Esophagus (tissue), 2 donors: Measurements from ENCODE around the gene VPS41. TPM values are rescaled to one million over a fixed set of nuclear protein-coding genes. Genes with fewer than 3 reads are reported as not detected.

ENCODE experiments used
- H3K27ac ChIP-seq, 2 donors: one replicate each; pipeline ENCODE4 v1.5.1; 2013; ENCODE audit warnings: low read depth in 2 of 2, mild to moderate bottlenecking in 2 of 2, inconsistent platforms in 1 of 2, low read length in 1 of 2, moderate library complexity in 1 of 2
- H3K27me3 ChIP-seq, 2 donors: one replicate each; pipeline ENCODE4 v1.6.1; 2013; ENCODE audit warnings: low read length in 2 of 2, control low read depth in 1 of 2, mild to moderate bottlenecking in 1 of 2; ENCODE audit not compliant: insufficient read depth in 2 of 2, control insufficient read depth in 1 of 2
- H3K36me3 ChIP-seq, 2 donors: one replicate each; pipeline ENCODE4 v1.6.1; 2013; ENCODE audit warnings: low read length in 1 of 2; ENCODE audit not compliant: control insufficient read depth in 2 of 2, insufficient read depth in 2 of 2
- H3K4me1 ChIP-seq, 2 donors: one replicate each; pipeline ENCODE4 v1.6.1; 2013; ENCODE audit warnings: low read length in 1 of 2; ENCODE audit not compliant: control insufficient read depth in 2 of 2, insufficient read depth in 2 of 2
- H3K4me3 ChIP-seq, 2 donors: one replicate each; pipeline ENCODE4 v1.5.1; 2013; ENCODE audit warnings: low read length in 2 of 2, mild to moderate bottlenecking in 2 of 2, low read depth in 1 of 2, moderate library complexity in 1 of 2
- H3K9me3 ChIP-seq, 2 donors: one replicate each; pipeline ENCODE4 v1.6.1; 2013; ENCODE audit warnings: mild to moderate bottlenecking in 2 of 2, low read depth in 1 of 2, low read length in 1 of 2, moderate library complexity in 1 of 2; ENCODE audit not compliant: control insufficient read depth in 2 of 2, insufficient read depth in 1 of 2
- WGBS, 2 donors: extraction: QIAGEN DNeasy Blood & Tissue Kit; methylation state at CpG; one replicate each; pipeline ENCODE4 v1.1.7; 2013; 5-methylcytosine and 5-hydroxymethylcytosine counted together
- polyA plus RNA-seq, 2 donors: library from polyadenylated mRNA; stranded (reverse); fragments of 200-250 nt; gene quantifications; one replicate each; pipeline ENCODE4 v1.2.3, GENCODE V29; 2013
- donor health status: healthy with polysubstance abuse.
- donor health status: Bipolar disorder and iron deficiency.

Gene VPS41
- polyA plus RNA-seq, 2 donors = 6.5 to 8.6 TPM

DNA sequence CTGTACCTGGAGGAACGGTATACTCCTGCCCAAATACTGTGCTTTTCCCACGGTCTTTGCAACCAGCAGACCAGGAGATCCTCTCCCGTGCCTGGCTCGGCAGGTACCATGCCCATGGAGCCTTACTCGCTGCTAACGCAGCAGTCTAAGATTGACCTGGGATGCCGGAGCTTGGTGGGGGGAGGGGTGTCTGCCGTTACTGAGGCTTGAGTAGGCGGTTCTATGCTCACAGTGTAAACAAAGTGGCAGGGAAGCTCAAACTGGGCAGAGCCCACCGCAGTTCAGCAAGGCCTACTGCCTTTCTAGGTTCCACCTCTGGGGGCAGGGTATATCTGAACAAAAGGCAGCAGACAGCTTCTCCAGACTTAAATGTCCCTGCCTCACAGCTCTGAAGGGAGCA lies 22.7 kb downstream of the VPS41 start:
- WGBS, 2 donors = 94 to 96% methylated on average over 10 of the region's 10 CpGs
- Histone ChIP-seq H3K27me3 (no peaks in the 10 kb centered on the region), H3K27ac (no peak overlapping the region), H3K9me3 (no peaks in the 10 kb centered on the region), H3K4me3 (no peak overlapping the region), H3K4me1 (no peaks in the 10 kb centered on the region), H3K36me3 (no peaks in the 10 kb centered on the region)

- WGBS, 2 donors = 95 to 100% methylated on average over 1 of the region's 1 CpG
- H3K27ac ChIP-seq = no peak overlapping the region
- no peak overlapping the region for H3K4me3 ChIP-seq
- H3K36me3 ChIP-seq = no peaks in the 10 kb centered on the region
- H3K27me3 ChIP-seq = no peaks in the 10 kb centered on the region
- H3K4me1 ChIP-seq = no peaks in the 10 kb centered on the region
- no peaks in the 10 kb centered on the region for H3K9me3 ChIP-seq
These were observed 25.3 kb downstream of the VPS41 start for GRCh38 chr7:38883706-38884105.

DNA sequence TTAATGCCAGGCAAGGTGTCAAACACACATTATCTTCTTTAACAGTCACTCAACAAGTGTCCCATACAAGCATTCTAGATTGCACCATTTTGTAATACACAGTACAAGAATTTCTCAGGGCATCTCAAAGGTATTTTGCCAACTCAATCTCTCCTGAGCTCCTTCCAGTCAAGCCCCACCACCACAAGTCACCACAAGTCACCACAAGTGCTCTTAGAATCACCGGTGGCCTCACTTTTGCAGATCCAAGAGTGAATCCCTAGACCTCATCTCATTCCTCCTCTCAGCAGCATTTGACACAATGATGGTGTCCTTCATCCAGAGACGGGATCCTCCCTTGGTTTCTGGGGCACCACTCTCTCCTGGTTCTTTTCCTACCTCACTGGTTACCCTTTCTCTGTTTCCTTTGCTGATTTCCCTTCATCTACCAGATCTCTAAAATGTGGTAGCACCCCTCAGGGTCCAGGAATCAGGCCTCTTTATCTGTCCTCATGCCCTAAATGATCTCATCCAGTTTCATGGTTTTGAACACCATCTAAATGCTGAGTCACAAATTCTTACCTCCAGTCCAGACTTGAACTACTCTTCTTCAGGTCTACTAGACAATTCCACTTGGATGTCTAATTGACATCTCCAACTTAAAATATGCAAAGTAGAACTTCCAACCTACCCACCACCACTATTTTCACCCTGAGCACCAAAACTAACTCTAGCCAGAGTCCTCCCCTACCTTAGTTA lies 26.9 kb downstream of the VPS41 start:
- H3K27ac ChIP-seq = no peak overlapping the region
- H3K4me3 ChIP-seq = no peak overlapping the region
- H3K9me3 ChIP-seq = no peaks in the 10 kb centered on the region
- 69 to 77% methylated on average over 2 of the region's 2 CpGs for WGBS, 2 donors
- no peaks in the 10 kb centered on the region for H3K4me1 ChIP-seq
- no peaks in the 10 kb centered on the region for H3K36me3 ChIP-seq
- no peaks in the 10 kb centered on the region for H3K27me3 ChIP-seq

DNA sequence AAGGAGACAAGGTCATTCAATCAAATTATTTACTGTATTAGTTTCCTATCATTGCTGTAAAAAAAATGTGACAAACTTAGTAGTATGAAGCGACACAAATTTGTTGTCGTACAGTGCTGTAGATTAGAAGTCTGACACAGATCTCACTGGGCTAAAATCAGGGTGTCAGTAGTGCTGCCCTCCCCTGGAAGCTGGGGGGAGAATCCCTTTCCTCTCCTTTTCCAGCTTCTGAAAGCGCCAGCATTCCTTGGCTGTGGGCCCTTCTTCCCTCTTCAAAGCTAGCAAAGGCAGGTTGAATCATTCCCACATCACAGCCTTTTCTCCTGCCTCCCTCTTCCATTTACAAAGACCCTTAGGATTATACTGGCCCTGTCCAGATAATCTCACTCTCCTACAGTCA lies 28.0 kb downstream of the VPS41 start:
- H3K36me3 ChIP-seq = no peaks in the 10 kb centered on the region
- H3K9me3 ChIP-seq = no peaks in the 10 kb centered on the region
- no peak overlapping the region for H3K27ac ChIP-seq
- 95% methylated on average over 3 of the region's 3 CpGs for WGBS, 2 donors
- H3K4me3 ChIP-seq = no peak overlapping the region
- no peaks in the 10 kb centered on the region for H3K4me1 ChIP-seq
- no peaks in the 10 kb centered on the region for H3K27me3 ChIP-seq

DNA sequence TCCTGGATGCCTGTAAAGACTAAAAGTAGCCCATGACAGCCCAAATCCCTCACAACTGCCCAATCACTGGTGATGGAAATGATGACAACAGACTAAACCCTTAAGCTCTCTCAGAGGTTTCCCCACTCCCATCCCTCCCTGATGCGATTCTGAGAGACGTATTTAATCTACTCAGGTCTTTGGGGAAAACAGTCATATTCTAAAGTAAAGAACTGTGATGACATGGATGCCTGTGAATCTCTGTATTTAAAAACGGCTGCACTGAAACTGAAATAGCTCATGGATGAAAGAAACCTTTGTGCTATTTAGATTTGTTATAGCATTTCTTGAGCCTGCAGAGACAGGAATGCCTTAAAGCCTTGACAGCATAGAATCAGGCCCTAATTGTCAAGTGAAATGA lies 28.5 kb downstream of the VPS41 start:
- no peak overlapping the region for H3K27ac ChIP-seq
- H3K36me3 ChIP-seq = no peaks in the 10 kb centered on the region
- WGBS, 2 donors = 73 to 74% methylated on average over 3 of the region's 3 CpGs
- no peak overlapping the region for H3K4me3 ChIP-seq
- H3K9me3 ChIP-seq = no peaks in the 10 kb centered on the region
- no peaks in the 10 kb centered on the region for H3K27me3 ChIP-seq
- H3K4me1 ChIP-seq = no peaks in the 10 kb centered on the region

DNA sequence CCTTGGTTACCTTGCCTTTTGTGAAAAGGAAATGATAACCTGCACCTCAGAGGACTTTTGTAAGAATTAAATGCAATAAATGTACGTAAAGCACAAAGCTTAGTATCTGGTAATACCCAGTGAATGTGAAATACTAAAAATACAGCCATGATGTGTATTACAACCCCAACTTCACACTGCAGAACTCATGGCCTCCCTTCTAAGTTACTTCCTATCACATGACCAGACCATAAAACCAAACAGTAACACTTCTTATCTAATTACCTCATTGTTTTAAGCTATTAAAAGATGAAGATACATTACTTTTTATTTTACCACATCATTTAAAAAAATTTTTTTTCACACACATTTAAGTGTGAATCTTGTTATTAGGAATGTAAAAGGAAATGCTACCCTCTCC lies 29.0 kb downstream of the VPS41 start:
- no peak overlapping the region for H3K27ac ChIP-seq
- 97 to 100% methylated on average over 1 of the region's 1 CpG for WGBS, 2 donors

DNA sequence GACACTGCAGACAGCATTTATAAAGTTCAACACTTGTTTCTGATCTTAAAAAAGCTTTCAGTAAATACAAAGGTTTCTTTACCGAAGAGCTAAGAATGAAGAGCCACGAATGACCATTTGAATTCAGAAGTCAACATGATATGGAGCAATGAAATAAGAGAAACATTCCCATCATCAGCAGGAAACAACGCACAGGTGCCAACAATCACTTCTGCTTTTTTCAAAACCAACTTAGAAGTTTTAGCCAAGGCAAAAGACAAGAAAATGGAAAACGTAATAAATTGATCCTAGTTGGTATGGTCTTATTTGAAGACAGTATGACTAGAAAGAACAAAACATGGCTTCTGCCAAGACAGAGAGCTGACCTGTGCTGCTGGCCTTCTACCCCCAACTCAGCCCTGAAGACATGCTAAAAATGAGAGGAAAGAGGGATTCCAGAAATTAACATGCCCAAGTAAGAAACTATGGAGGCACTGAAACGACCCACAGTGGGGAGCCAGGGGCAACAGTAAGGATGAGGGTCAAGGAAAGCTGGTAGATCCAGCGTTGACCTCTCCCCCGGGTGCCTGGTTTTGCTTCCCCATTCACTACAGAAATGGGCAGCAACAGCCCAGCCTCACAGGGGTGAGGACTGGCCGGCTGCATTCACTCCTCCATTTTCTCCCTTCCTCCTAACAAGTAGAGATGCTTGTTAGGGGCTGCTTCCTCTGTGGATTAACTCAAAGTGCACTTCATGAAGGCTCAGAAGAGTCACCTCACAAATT lies 30.1 kb downstream of the VPS41 start:
- WGBS, 2 donors = 86 to 89% methylated on average over 8 of the region's 8 CpGs
- Histone ChIP-seq H3K9me3 (no peaks in the 10 kb centered on the region), H3K36me3 (no peaks in the 10 kb centered on the region), H3K4me3 (no peak overlapping the region), H3K27ac (no peak overlapping the region), H3K4me1 (no peaks in the 10 kb centered on the region), H3K27me3 (no peaks in the 10 kb centered on the region)

More for the DNA sequence above, 29.0 kb downstream of the VPS41 start:
- H3K36me3 ChIP-seq = no peaks in the 10 kb centered on the region
- no peaks in the 10 kb centered on the region for H3K27me3 ChIP-seq
- H3K9me3 ChIP-seq = no peaks in the 10 kb centered on the region
- no peaks in the 10 kb centered on the region for H3K4me1 ChIP-seq
- no peak overlapping the region for H3K4me3 ChIP-seq

DNA sequence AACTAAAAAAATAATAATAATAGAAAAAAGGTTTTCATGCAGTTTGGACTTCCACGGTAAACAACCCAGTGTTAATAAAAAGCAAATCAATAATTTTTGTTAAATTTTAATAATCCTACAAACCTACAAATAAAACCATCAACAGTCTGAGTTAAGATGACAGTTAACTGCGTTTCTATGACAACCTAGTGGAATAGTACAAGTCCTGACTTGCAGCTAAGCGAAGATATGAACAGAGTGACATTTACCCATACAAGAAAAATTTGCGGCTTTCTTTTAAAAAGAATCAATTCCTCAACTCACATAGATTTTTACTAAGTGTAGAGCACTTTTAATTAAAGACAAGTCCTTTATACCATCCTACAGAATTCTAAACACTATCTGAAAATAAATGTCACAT lies 35.6 kb downstream of the VPS41 start:
- Histone ChIP-seq H3K27me3 (no peaks in the 10 kb centered on the region), H3K4me3 (no peak overlapping the region), H3K27ac (no peak overlapping the region), H3K4me1 (no peaks in the 10 kb centered on the region), H3K9me3 (no peaks in the 10 kb centered on the region), H3K36me3 (peaks cover 0 to 3% of the 10 kb centered on the region in 2 donors)
- 80 to 81% methylated on average over 4 of the region's 4 CpGs for WGBS, 2 donors

DNA sequence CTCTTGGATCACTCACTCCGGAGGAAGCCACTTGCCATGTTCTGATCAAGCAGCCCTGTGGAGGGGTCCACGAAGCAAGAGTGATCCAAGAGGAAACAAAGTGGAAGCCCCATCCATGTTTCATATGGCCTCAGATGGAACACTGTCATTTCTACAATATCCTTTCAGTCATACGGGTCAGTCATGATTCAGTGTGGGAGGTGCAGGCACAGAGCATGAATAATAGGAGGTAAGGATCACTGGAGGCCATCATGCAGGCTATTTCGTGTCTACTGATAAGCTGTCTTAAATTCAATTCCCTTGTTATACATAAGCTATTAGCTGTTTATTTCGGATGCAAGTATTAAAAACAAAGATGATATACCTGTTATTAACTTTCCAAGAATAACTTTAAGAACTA lies 36.8 kb downstream of the VPS41 start:
- Histone ChIP-seq H3K36me3 (peaks cover 0 to 7% of the 10 kb centered on the region in 2 donors), H3K4me3 (no peak overlapping the region), H3K4me1 (no peaks in the 10 kb centered on the region), H3K9me3 (no peaks in the 10 kb centered on the region), H3K27me3 (no peaks in the 10 kb centered on the region), H3K27ac (no peak overlapping the region)
- 86 to 89% methylated on average over 5 of the region's 5 CpGs for WGBS, 2 donors

DNA sequence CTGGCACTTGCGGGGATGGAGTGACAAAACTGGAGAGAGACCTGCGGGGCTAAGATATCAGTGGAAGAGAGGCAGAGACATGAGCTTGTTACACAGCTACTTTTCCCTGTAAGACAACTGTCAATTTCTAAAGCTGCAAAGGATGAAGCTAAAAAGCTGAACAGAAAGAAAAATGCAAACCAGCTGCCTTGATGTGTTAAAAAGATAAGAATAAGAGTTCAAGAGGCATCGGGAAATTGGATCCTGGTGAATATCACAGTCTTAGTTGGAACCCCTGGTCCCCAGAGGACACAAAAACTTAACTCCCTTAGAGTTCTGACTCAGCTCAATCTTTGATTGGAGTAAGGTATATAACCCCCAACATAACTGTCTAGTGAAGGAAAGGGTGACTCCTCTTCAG lies 38.8 kb downstream of the VPS41 start:
- no peaks in the 10 kb centered on the region for H3K27me3 ChIP-seq
- no peak overlapping the region for H3K4me3 ChIP-seq
- no peaks in the 10 kb centered on the region for H3K9me3 ChIP-seq
- H3K4me1 ChIP-seq = no peaks in the 10 kb centered on the region
- WGBS, 2 donors = 87 to 97% methylated on average over 3 of the region's 3 CpGs
- no peak overlapping the region for H3K27ac ChIP-seq
- peaks cover 0 to 7% of the 10 kb centered on the region in 2 donors for H3K36me3 ChIP-seq
